Kidney (tissue), 14 donors: ENCODE measurements around the gene CPE. TPM values are rescaled to one million over a fixed set of nuclear protein-coding genes. Genes with fewer than 3 reads are reported as not detected.
"Not testable (repeated sequence)": the region's sequence is repeated elsewhere in the genome, so short reads cannot be mapped to it uniquely, and the experiment has no call there.

Source experiments
- DNase-seq, 5 donors: peaks; one replicate each; pipeline ENCODE4 v3.0.0-alpha.2; 2013 to 2020
- FAIRE-seq: peaks from 2 replicates; lab custom pipeline; 2012; peaks lifted over from hg19 to GRCh38; lab: Jason Lieb, UNC
- H3K27ac ChIP-seq, 2 donors: one replicate each; pipeline ENCODE4 v1.7.0; 2013; ENCODE audit warnings: low read depth in 2 of 2, low read length in 2 of 2, inconsistent platforms in 1 of 2
- H3K27me3 ChIP-seq: one replicate; pipeline ENCODE4 v1.7.1; 2013; ENCODE audit warnings: low read length, inconsistent platforms; ENCODE audit not compliant: control insufficient read depth, insufficient read depth
- H3K36me3 ChIP-seq, 3 donors: one replicate each; pipeline versions ENCODE4 v1.7.0 to v1.7.1; 2013; ENCODE audit warnings: low read length in 3 of 3, control low read depth in 1 of 3, inconsistent platforms in 1 of 3; ENCODE audit not compliant: insufficient read depth in 3 of 3, control insufficient read depth in 2 of 3
- H3K4me1 ChIP-seq, 3 donors: one replicate each; pipeline versions ENCODE4 v1.7.0 to v1.7.1; 2013; ENCODE audit warnings: low read length in 3 of 3, inconsistent platforms in 1 of 3, low read depth in 1 of 3; ENCODE audit not compliant: control insufficient read depth in 2 of 3, insufficient read depth in 2 of 3
- H3K4me3 ChIP-seq, 3 donors: one replicate each; pipeline versions ENCODE4 v1.7.0 to v1.8.1; 2013; ENCODE audit warnings: low read length in 3 of 3, control low read depth in 1 of 3, inconsistent platforms in 1 of 3
- H3K9ac ChIP-seq, 3 donors: one replicate each; pipeline versions ENCODE4 v1.7.0 to v1.7.1; 2013; ENCODE audit warnings: low read length in 3 of 3, control low read depth in 1 of 3, inconsistent platforms in 1 of 3
- H3K9me3 ChIP-seq, 3 donors: one replicate each; pipeline versions ENCODE4 v1.7.0 to v1.7.1; 2013; ENCODE audit warnings: low read length in 3 of 3, control low read depth in 1 of 3, inconsistent platforms in 1 of 3; ENCODE audit not compliant: control insufficient read depth in 2 of 3, insufficient read depth in 1 of 3
- intact Hi-C: fragments of 100-400 bp; cut with DNase I; formaldehyde crosslinking; loops from one replicate; pipeline ENCODE4 v1.11.1; 2022
- polyA plus RNA-seq: library from polyadenylated mRNA; stranded (reverse); fragments of 350-450 nt; fragmentation: Illumina TruSeq; extraction: RNeasy Lipid Tissue Mini Kit (QIAGEN cat#74804); gene quantifications from one replicate; pipeline ENCODE4 v1.2.3, GENCODE V29; 2014; ENCODE audit warnings: low read depth, low replicate concordance; ENCODE audit not compliant: insufficient read depth
- total RNA-seq: library from RNA; stranded (reverse); fragmentation: NEBNext Ultra II Directional; extraction: Animal tissue kit (Norgen Biotek cat#: 25700); gene quantifications from one replicate; pipeline ENCODE4 v1.2.1, GENCODE V29; 2021
- TF ChIP-seq, protein P1 (sequence below): IDR thresholded peaks from 3 replicates; pipeline ENCODE4 v1.5.1; 2012; ENCODE audit warnings: mild to moderate bottlenecking, moderate library complexity, borderline replicate concordance; ENCODE audit not compliant: insufficient read depth; ENCODE audit errors: extremely low read depth
- donor health status: control.
- donor health status: control.
- donor health status: control.
- donor health status: control.
- donor health status: control.
- donor health status: DM: yes; HTN: yes; CAD: no.
- donor health status: Normal renal cell carcinoma (clear cell type).

CPE gene
- total and polyA plus RNA-seq, 2 donors from 2014 or later = 24.2 to 87.7 TPM

GRCh38 chr4:165448700-165449099 lies 69.9 kb downstream of the CPE start:
- Histone ChIP-seq H3K27ac (no peak overlapping the region), H3K27me3 (no peaks in the 10 kb centered on the region), H3K36me3 (no peaks in the 10 kb centered on the region), H3K9ac (no peak overlapping the region), H3K4me1 (no peaks in the 10 kb centered on the region), H3K9me3 (no peaks in the 10 kb centered on the region), H3K4me3 (no peak overlapping the region)
- intact Hi-C loops = no loop called here
- TF ChIP-seq, protein P1, sequence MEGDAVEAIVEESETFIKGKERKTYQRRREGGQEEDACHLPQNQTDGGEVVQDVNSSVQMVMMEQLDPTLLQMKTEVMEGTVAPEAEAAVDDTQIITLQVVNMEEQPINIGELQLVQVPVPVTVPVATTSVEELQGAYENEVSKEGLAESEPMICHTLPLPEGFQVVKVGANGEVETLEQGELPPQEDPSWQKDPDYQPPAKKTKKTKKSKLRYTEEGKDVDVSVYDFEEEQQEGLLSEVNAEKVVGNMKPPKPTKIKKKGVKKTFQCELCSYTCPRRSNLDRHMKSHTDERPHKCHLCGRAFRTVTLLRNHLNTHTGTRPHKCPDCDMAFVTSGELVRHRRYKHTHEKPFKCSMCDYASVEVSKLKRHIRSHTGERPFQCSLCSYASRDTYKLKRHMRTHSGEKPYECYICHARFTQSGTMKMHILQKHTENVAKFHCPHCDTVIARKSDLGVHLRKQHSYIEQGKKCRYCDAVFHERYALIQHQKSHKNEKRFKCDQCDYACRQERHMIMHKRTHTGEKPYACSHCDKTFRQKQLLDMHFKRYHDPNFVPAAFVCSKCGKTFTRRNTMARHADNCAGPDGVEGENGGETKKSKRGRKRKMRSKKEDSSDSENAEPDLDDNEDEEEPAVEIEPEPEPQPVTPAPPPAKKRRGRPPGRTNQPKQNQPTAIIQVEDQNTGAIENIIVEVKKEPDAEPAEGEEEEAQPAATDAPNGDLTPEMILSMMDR = no peak
- FAIRE-seq (no peak), DNase-seq (no peak)

- no peak overlapping the region for H3K9ac ChIP-seq
- H3K9me3 ChIP-seq = no peaks in the 10 kb centered on the region
- no peaks in the 10 kb centered on the region for H3K27me3 ChIP-seq
- no peaks in the 10 kb centered on the region for H3K36me3 ChIP-seq
- no peak overlapping the region for H3K4me3 ChIP-seq
- H3K27ac ChIP-seq = no peak overlapping the region
- DNase-seq = no peak
- TF ChIP-seq, protein P1 = no peak
- no peaks in the 10 kb centered on the region for H3K4me1 ChIP-seq
- no peak for FAIRE-seq
- intact Hi-C loops = no loop called here
These were observed 70.5 kb downstream of the CPE start for GRCh38 chr4:165449333-165449732.

DNA sequence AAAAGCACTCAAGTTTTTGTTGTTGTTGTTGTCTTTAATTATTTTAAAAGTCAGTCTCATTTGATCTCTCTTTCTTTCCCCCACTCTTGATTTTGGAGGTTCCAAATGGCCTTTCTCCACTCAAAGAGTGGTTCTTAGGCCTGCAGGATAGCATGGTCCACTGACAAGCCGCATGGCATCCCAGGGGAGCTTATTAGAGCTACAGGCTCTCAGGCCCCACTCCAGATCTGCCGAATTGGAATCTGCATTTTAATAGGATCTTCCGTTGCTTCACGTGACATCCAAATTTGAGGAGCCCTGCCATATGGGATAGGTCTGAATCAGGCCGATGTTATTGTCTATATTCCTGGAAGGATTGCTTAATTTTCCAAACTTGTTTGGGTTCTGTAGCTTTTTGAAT lies 72.1 kb downstream of the CPE start:
- Histone ChIP-seq H3K9ac (no peak overlapping the region), H3K27ac (no peak overlapping the region), H3K4me3 (no peak overlapping the region), H3K36me3 (no peaks in the 10 kb centered on the region), H3K9me3 (no peaks in the 10 kb centered on the region), H3K4me1 (no peaks in the 10 kb centered on the region), H3K27me3 (no peaks in the 10 kb centered on the region)
- FAIRE-seq = no peak
- intact Hi-C loops = no loop called here
- TF ChIP-seq, protein P1 = no peak
- no peak for DNase-seq

DNA sequence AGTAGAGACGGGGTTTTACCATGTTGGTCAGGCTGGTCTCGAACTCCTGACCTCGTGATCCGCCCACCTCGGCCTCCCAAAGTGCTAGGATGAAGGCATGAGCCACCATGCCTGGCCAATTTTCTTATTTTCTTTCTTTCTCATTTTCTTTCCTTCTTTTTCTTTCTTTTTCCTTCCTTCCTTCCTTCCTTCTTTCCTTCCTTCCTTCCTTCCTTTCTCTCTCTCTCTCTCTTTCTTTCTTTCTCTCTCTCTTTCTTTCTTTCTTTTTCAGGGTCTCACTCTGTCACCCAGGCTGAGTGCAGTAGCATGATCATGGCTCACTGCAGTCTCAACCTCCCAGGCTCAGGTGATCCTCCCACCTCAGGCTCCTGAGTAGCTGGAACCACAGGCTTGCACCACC lies 74.3 kb downstream of the CPE start:
- H3K9ac ChIP-seq, DNase-seq, intact Hi-C loops, FAIRE-seq, H3K4me1 ChIP-seq, H3K27me3 ChIP-seq, H3K9me3 ChIP-seq, H3K4me3 ChIP-seq, H3K27ac ChIP-seq, H3K36me3 ChIP-seq: not testable (repeated sequence)
